Measurements from ENCODE around the gene SYT15.

GRCh38 chr10:46543466-46544377, 35.2 kb upstream of the SYT15 start:
- TF ChIP-seq POLR2A (IDR thresholded peaks at IDR 0.05; ENCODE audit: low read depth, low read length) (no peak), POLR2AphosphoS5 (IDR thresholded peaks at IDR 0.05; ENCODE audit: low read depth, low read length) (no peak)

Data from GM12892 (cell line).